ENCODE results near the gene DNAJB6. TPM values are rescaled to one million over a fixed set of nuclear protein-coding genes. Genes with fewer than 3 reads are reported as not detected.

Gene DNAJB6
- total RNA-seq, 1 experiment from 2014 or later = 101 TPM

GRCh38 chr7:157392256-157393037 lies 55.6 kb downstream of the DNAJB6 start:
- no peak for DNase-seq (ENCODE audit: extremely low read depth, low read depth)

GRCh38 chr7:157394246-157395191 lies 57.7 kb downstream of the DNAJB6 start:
- no peak for DNase-seq (ENCODE audit: extremely low read depth, low read depth)

- DNase-seq (ENCODE audit: extremely low read depth, low read depth) = no peak
Measured at GRCh38 chr7:157395206-157395605, 58.4 kb downstream of the DNAJB6 start.

- no peak for DNase-seq (ENCODE audit: extremely low read depth, low read depth)
Measured at GRCh38 chr7:157396316-157397035, 59.7 kb downstream of the DNAJB6 start.

GRCh38 chr7:157397036-157397720 lies 60.4 kb downstream of the DNAJB6 start:
- DNase-seq (ENCODE audit: extremely low read depth, low read depth) = no peak

GRCh38 chr7:157397731-157398691 lies 61.2 kb downstream of the DNAJB6 start:
- peak; percentile 36 for DNase-seq (ENCODE audit: extremely low read depth, low read depth)

- DNase-seq (ENCODE audit: extremely low read depth, low read depth) = no peak
Measured at GRCh38 chr7:157399086-157399687, 62.4 kb downstream of the DNAJB6 start.

GRCh38 chr7:157400171-157400860 lies 63.5 kb downstream of the DNAJB6 start:
- DNase-seq (ENCODE audit: extremely low read depth, low read depth) = no peak

- DNase-seq (ENCODE audit: extremely low read depth, low read depth) = no peak
Measured at GRCh38 chr7:157401567-157402387, 65.0 kb downstream of the DNAJB6 start.

- no peak for DNase-seq (ENCODE audit: extremely low read depth, low read depth)
Measured at GRCh38 chr7:157402388-157402703, 65.5 kb downstream of the DNAJB6 start.

- no peak for DNase-seq (ENCODE audit: extremely low read depth, low read depth)
Measured at GRCh38 chr7:157402911-157403534, 66.2 kb downstream of the DNAJB6 start.

- DNase-seq (ENCODE audit: extremely low read depth, low read depth) = no peak
Measured at GRCh38 chr7:157403646-157404401, 67.0 kb downstream of the DNAJB6 start.

GRCh38 chr7:157404845-157405481 lies 68.2 kb downstream of the DNAJB6 start:
- DNase-seq (ENCODE audit: extremely low read depth, low read depth) = peak; percentile 57

- DNase-seq (ENCODE audit: extremely low read depth, low read depth) = no peak
Measured at GRCh38 chr7:157405501-157405900, 68.7 kb downstream of the DNAJB6 start.

GRCh38 chr7:157405914-157406810 lies 69.4 kb downstream of the DNAJB6 start:
- DNase-seq (ENCODE audit: extremely low read depth, low read depth) = peak; percentile 7

Data from NCI-H460 (cell line).